Cortex of kidney (tissue), 1 donor: ENCODE data around the gene CCNI2.
"Not testable (repeated sequence)": the region's sequence is repeated elsewhere in the genome, so short reads cannot be mapped to it uniquely, and the experiment has no call there.

ENCODE experiments used
- DNase-seq: peaks from one replicate; lab custom pipeline; 2025; lab: John Stamatoyannopoulos, UW

Gene CCNI2

DNA sequence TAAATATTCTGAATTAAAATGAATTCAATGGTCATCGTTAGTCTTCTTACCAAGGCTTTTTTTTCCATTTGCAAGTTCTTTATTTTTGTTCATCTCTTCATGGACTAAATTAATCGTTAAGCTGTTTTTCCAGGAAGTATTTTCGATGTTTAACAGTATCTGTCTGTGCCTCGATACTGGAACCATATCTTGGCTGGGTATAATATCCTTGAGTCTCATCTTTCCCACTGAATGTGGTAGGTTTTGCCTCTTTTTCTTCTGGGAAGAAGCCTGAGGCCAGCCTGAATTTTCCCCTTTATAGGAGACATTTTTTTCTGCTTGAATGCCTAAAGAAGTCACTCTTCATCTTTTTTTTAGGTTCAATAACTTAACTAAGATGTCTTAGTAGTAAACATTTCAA lies 33.8 kb downstream of the CCNI2 start:
- no peak for DNase-seq

DNA sequence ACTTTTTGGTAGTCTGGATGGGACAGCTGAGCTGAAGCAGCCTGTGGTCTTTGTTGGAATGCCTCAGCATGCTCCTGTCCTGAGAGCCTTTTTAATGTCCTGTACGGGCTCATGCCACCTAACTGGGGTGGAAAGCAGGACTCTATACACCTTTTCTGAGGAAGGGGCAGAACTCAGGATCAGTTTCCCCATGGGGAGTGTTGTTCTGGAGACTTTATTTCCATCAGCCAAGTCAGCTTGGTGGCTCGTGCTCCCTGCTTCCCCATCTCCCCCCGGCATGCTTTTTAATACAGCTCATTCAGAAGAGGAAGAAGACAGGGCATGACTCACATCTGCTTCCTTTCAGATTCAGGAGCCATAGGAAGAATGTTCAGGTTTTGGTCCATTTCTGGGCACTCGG lies 34.9 kb downstream of the CCNI2 start:
- no peak for DNase-seq

DNA sequence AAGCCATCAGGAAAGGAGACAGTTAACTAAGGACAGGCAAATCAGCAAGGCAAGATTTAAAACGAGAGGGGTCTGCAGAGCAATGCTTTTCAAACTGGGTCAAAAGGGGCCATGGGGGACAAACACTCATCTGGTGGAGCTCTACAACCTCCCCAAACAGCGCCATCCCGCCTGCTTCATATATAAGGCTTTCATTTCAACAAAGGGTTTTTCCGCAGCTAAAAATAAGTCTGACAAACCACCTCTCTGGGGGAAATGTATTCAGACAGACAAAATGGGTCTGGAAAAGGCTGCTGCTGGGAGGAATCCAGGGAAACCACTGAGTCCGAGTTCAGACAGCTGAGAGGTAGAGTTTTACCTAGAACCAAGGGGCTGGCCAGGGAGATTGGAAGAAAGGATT lies 38.1 kb downstream of the CCNI2 start:
- DNase-seq = no peak

DNA sequence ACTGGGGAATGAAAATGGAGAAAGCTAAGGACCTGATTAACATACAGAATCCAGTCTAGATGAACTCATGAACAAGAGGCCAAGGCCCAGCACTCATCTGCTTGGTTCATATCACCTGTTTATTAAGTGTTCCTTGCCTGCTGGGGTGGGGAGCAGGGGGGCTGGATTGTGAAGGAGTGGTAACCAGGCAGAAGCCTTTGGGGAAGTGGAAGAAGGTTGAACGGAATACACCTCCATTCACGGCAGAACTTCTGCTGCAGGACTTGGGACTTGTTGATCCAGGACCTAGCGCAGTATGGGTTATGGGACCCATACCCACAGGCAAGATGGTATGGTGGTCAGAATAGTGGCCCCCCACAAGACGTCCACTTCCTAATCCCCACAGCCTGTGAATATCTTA lies 38.6 kb downstream of the CCNI2 start:
- DNase-seq = no peak

DNA sequence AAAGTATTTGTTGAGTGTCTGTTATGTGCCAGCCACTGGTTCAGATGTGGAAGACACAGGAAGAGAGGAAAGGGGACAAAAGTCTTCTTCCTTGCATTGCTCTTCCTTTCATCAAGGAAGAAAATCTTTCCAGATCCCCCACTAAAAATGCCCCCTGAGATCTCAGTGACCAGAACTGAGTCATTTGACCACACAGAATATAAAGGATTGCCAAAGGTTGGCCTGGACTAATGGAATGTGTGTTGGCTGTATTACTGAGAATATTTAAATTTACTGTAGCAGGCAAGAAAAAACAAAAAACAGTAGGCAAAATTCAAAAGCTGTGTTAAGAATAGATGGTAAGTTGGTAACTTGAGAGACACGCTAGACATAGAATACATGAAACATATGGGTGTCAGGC lies 39.9 kb downstream of the CCNI2 start:
- no peak for DNase-seq

GRCh38 chr5:132788508-132788907 lies 41.3 kb downstream of the CCNI2 start:
- DNase-seq = no peak

- no peak for DNase-seq
These were observed 42.0 kb downstream of the CCNI2 start for GRCh38 chr5:132788990-132789886.

- DNase-seq = no peak
These were observed 43.1 kb downstream of the CCNI2 start for GRCh38 chr5:132790201-132790865.

- DNase-seq = no peak
These were observed 43.8 kb downstream of the CCNI2 start for GRCh38 chr5:132791026-132791425.

- DNase-seq = no peak
These were observed 50.4 kb downstream of the CCNI2 start for GRCh38 chr5:132797651-132798050.

DNA sequence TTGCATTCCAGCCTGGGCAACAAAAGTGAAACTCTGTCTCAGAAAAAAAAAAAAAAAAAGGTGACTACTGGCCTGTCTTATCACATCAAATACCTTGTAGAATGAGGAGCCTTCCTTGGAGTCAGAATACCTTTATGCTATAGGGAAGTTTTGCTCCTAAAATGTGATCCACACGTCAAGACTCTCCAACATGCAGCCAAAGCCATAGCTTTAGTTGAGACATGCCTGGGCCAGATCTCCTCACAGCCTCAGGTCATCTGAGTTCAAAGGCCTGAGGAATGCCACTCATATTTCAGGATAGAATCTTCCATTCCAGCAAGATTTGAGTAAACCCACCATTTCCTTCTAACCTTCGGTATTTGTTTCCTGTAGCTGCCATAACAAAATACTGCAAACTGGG lies 52.2 kb downstream of the CCNI2 start:
- no peak for DNase-seq

GRCh38 chr5:132800545-132800944 lies 53.3 kb downstream of the CCNI2 start:
- DNase-seq = no peak

- DNase-seq = no peak
These were observed 54.9 kb downstream of the CCNI2 start for GRCh38 chr5:132802044-132802684.

DNA sequence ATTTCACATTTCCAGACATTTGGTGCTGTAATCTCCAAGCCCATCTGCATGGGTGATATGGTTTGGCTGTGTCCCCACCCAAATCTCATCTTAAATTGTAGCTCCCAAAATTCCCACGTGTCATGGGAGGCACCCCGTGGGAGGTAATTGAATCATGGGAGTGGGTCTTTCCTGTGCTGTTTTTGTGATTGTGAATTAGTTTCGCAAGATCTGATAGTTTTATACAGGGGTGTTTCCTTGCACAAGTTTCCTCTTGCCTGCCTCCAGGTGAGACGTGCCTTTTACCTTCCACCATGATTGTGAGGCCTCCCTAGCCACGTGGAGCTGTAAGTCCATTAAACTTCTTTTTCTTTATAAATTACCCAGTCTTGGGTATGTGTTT lies 55.5 kb downstream of the CCNI2 start:
- DNase-seq = not testable (repeated sequence)
